HPDE6-E6E7 (cell line): ENCODE results near the gene LUC7L3.

Source experiments
- DNase-seq: peaks from one replicate; pipeline ENCODE4 v3.0.0; 2011; ENCODE audit warnings: missing footprints; ENCODE audit errors: extremely low spot score

LUC7L3 gene

DNA sequence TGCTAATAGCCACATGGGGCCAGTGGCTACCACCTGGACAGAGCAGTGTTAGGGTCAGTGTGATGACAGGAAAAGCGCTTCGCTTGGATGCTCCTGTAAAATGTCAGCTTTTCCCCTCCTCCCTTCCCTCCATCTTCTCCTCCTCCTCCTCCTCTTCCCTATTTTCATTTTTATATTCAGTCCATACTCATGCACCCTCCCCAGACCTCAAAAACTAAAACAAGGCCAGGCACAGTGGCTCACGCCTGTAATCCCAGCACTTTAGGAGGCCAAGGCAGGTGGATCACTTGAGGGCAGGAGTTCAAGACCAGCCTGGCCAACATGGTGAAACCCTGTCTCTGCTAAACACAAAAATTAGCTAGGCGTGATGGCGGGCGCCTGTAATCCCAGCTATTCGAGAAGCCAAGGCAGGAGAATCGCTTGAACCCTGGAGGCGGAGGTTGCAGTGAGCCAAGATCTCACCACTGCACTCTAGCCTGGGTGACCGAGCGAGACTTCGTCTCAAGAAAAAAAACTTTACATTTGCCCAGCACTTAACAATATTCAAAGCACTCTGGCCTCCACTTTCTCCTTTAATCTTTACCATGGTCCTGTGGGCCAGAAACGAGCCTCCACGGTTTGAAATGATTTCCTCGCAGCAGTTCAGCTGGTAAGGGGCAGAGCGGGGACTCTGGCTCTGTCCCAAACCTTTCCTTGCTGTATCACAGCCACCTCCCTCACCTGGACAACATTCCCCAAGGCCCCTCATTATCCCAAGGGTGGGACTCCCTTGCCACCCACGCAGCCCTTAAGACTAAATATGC lies 33.5 kb upstream of the LUC7L3 start:
- no peak for DNase-seq

- no peak for DNase-seq
Observed at GRCh38 chr17:50686494-50687199, 32.8 kb upstream of the LUC7L3 start.

DNA sequence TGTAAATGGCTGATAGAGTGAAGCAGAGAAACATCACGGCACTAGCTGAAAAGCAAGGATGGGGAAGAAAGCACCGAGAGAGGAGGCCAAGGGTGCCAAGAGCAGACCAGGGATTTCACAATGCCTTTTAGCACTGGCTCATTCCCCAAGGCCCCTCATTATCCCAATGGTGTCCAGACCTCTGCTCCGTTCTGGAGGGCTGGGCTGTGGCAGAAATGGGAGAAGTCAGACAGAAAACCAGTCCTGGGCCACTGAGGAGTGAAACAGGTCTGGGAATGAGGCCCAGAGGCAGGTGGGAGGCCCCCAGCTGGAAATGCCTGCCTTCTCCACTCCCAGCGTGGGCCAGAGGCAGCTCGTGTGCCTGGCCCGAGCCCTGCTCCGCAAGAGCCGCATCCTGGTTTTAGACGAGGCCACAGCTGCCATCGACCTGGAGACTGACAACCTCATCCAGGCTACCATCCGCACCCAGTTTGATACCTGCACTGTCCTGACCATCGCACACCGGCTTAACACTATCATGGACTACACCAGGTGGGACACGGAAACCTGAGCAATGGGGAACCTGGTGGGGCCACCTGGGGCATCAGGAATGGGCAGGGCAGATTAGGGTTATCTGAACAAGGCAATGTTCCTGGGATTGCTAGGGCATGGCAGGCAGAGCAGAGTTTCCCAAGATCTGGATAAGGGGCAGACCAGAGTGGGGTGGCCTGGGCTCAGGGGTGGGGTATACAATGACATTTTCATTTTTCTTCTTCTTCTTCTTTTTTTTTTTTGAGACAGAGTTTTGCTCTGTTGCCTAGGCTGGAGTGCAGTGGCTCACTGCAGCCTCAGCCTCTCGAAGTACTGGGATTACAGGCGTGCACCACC lies 32.0 kb upstream of the LUC7L3 start:
- no peak for DNase-seq

DNA sequence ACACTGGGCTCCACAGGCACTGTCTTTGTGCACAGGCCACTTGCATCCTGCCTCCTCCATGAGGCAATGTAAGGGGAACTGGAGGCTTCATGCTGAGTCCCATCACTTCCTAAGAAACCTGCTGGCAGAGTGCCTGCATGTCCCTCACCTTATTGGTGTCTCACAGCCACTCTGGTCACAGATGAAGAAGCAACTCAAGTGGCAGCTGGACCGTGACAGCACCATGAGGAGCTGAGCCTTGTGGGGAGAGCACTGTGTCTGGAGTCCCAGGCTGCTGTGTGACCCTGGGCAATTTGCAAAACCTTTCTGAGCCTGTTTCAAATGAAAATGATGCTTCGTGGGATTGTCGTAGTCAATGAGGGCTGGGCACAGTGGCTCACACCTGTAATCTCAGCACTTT lies 31.2 kb upstream of the LUC7L3 start:
- no peak for DNase-seq

- no peak for DNase-seq
Observed at GRCh38 chr17:50689251-50689650, 30.2 kb upstream of the LUC7L3 start.

GRCh38 chr17:50689956-50690886 lies 29.2 kb upstream of the LUC7L3 start:
- DNase-seq = no peak

GRCh38 chr17:50690887-50691549 lies 28.4 kb upstream of the LUC7L3 start:
- no peak for DNase-seq

DNA sequence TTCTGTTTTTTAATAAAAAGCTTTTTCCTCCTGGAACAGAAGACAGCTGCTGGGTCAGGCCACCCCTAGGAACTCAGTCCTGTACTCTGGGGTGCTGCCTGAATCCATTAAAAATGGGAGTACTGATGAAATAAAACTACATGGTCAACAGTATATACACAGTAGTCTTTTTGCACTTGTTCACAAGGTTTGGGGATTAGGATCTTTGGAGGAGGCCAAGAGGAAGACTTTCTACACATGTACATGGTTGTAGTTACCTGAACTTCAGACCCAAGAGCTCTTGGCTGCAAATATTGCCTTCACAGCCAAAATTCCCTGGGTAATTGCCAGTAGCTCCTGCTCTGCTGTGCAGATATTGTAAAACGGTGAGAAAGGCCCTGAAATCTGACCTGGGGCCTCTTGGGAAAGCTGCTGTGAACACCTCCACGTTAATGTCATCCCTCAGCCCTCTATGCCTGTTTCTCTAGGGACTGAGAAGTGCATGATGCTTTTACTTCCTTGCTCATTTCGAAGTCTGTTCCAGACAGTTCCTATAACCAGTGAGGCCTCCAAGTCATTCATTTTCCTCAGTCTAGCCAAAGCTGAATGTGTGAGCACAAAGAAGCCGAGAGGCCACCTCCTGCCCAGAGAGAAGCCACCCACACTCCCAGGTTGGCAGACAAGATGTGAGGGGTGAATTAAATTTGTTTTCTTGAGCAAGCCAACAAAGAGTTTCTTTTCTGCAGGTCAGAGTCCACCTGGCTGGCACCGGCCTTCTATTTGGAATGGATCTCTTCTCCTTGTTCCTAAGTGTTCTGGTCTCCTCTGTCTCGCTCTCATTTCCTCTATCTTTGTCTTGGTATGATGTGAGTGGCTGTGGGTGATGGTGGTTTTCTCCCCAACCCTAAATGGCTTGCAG lies 27.6 kb upstream of the LUC7L3 start:
- no peak for DNase-seq

DNA sequence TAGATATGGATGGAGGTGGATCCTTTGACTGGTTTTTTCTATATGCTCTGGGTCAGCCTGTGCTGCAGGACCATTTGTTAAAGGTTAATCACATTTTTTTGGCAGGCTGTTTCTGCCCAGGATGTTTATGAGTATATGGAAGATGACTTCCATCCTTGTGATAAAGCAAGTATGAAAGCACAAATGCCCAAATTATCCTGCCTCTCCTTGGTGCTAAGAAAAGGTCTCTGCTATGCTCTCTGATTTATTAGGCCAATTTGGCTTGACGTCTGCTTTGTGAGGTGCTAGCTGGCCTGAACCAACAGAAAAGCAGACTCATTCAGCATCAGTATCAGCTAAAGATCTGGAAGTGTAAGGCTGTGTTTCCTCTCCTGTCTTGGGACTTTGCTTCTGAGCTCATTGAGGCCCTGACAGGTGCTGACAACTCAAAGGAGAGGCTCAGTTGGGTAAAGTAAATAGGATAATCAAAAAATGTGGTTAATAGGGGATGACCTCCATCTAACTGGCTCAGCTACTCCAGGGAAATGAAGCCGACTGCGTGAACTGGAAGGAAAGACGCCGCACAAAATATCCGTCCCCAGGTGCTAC lies 26.9 kb upstream of the LUC7L3 start:
- no peak for DNase-seq

DNA sequence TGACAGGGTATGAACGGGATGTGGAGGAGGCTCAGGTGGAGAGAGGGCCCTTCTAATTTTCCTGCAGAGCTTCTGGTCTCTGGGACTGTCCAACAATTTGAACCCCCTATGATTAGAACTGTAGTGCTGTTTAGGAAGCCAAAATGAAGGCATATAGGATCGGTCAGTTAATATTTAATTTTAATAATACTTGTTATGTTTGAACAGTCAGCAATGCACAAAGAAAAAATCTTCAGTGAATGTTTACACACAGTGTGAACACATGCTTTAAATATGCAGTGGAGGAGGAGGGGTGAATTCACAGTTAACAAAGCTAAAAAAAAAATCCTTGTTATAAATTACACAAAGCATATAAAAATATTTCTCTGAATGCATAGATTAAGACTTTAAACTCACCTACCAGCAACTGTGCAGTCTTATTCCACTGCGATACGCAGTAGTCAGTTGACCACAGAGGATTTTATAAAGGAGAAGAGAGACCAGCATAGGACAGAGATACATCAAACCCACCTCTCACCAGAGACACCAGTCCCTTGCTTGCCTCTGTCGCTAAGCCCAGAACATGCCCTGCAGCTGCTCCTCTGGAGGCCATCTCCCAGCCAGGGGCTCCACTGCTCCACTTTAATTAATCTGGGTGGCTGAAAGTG lies 26.2 kb upstream of the LUC7L3 start:
- DNase-seq = no peak

GRCh38 chr17:50696365-50696879 lies 23.0 kb upstream of the LUC7L3 start:
- no peak for DNase-seq

DNA sequence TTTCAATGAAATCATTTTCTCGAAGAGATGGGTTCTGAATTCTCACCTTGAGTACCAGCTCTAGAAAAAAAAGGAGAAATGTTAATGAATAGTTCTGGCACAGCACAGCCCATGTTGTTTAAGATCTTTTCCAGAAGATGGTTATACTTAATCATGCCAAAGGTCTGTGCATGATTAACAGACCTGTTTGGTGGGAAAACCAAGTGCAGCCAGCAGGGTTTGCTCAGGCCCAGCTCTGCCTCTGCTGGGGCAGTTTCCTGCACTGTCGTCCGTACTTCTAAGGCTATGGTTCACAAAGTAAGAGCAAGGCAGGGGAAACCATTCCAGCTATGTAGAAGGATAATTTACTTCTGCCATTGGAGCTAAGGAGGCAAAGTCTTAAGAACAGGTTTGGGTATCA lies 22.3 kb upstream of the LUC7L3 start:
- no peak for DNase-seq

- no peak for DNase-seq
Observed at GRCh38 chr17:50697663-50698272, 21.6 kb upstream of the LUC7L3 start.

- no peak for DNase-seq
Observed at GRCh38 chr17:50699410-50699809, 20.0 kb upstream of the LUC7L3 start.

DNA sequence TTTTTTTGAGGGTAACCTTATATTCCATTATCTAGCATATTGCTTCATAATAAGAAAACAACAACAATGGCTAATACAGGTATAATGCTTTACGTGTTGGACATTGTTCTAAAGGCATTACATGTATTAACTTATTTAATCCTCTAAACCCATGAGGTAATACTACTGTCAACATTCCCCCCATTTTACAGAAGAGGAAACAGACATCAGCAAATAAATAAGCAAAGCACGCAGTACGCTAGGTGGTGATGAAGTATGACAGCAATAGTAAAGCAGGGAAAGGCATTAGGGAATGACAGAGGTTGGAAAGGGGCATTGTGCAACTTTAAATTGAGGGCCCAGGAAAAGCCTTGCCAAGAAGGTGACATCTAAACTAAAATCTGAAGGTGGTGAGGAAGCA lies 16.2 kb upstream of the LUC7L3 start:
- no peak for DNase-seq

- DNase-seq = peak; percentile 88
Observed at GRCh38 chr17:50707289-50708049, 11.9 kb upstream of the LUC7L3 start, which contains the start of gene ANKRD40. ANKRD40 (minus strand) TSS chr17:50707914; CDS start chr17:50707654, 260 bp downstream.
